ENCODE measurements around the gene ARHGDIB. TPM values are rescaled to one million over a fixed set of nuclear protein-coding genes. Genes with fewer than 3 reads are reported as not detected.

The ARHGDIB gene
- total RNA-seq, 1 donor from 2014 or later: 136 TPM

- no peak for DNase-seq (ENCODE audit: low spot score)
These were observed 4.5 kb downstream of the ARHGDIB start for GRCh38 chr12:14956905-14957304.

GRCh38 chr12:14956024-14956891, 5.1 kb downstream of the ARHGDIB start:
- no peak for DNase-seq (ENCODE audit: low spot score)

- DNase-seq (ENCODE audit: low spot score): no peak
These were observed 7.1 kb downstream of the ARHGDIB start for GRCh38 chr12:14954269-14954668.

- no peak for DNase-seq (ENCODE audit: low spot score)
These were observed 7.6 kb downstream of the ARHGDIB start for GRCh38 chr12:14953752-14954151.

GRCh38 chr12:14952299-14952921, 9.0 kb downstream of the ARHGDIB start:
- DNase-seq (ENCODE audit: low spot score): no peak

- no peak for DNase-seq (ENCODE audit: low spot score)
These were observed 9.6 kb downstream of the ARHGDIB start for GRCh38 chr12:14951851-14952250.

- no peak for DNase-seq (ENCODE audit: low spot score)
These were observed 10.2 kb downstream of the ARHGDIB start for GRCh38 chr12:14950982-14951746.

- no peak for DNase-seq (ENCODE audit: low spot score)
These were observed 11.0 kb downstream of the ARHGDIB start for GRCh38 chr12:14950421-14950820.

- no peak for DNase-seq (ENCODE audit: low spot score)
These were observed 11.8 kb downstream of the ARHGDIB start for GRCh38 chr12:14949631-14950030.

- DNase-seq (ENCODE audit: low spot score): no peak
These were observed 12.7 kb downstream of the ARHGDIB start for GRCh38 chr12:14948672-14949071.

GRCh38 chr12:14946861-14947260, 14.5 kb downstream of the ARHGDIB start:
- no peak for DNase-seq (ENCODE audit: low spot score)

- no peak for DNase-seq (ENCODE audit: low spot score)
These were observed 15.2 kb downstream of the ARHGDIB start for GRCh38 chr12:14946162-14946561.

GRCh38 chr12:14942196-14942931, 19.0 kb downstream of the ARHGDIB start:
- no peak for DNase-seq (ENCODE audit: low spot score)

GRCh38 chr12:14941369-14941768, 20.0 kb downstream of the ARHGDIB start:
- no peak for DNase-seq (ENCODE audit: low spot score)

GRCh38 chr12:14938301-14938700, 23.1 kb downstream of the ARHGDIB start, which contains the start of gene ERP27:
TSS of gene ERP27 (minus strand) at chr12:14938537. CDS start at chr12:14938508, 29 bp downstream.
- no peak for DNase-seq (ENCODE audit: low spot score)

- no peak for DNase-seq (ENCODE audit: low spot score)
These were observed 23.7 kb downstream of the ARHGDIB start for GRCh38 chr12:14937689-14938088.

- no peak for DNase-seq (ENCODE audit: low spot score)
These were observed 24.4 kb downstream of the ARHGDIB start for GRCh38 chr12:14937014-14937413.

- no peak for DNase-seq (ENCODE audit: low spot score)
These were observed 25.1 kb downstream of the ARHGDIB start for GRCh38 chr12:14936224-14936861.

- no peak for DNase-seq (ENCODE audit: low spot score)
These were observed 26.4 kb downstream of the ARHGDIB start for GRCh38 chr12:14935031-14935430.

GRCh38 chr12:14934511-14934910, 26.9 kb downstream of the ARHGDIB start:
- no peak for DNase-seq (ENCODE audit: low spot score)

Data from mesenteric fat pad (tissue), 1 donor.